Measurements from ENCODE around the gene PSTK. TPM values are rescaled to one million over a fixed set of nuclear protein-coding genes. Genes with fewer than 3 reads are reported as not detected.

Gene PSTK
- total and polyA plus RNA-seq, 9 of the 15 experiments (the other 6 are each of a cell fraction or from before 2014, with no cell fraction given), result 13.2 to 49.7 (median 18.9) TPM

GRCh38 chr10:122953902-122954730 is 26.1 kb upstream of the PSTK start, which contains the start of gene C10orf88 (continued):
- TF ChIP-seq TCF7L2 (IDR thresholded peaks at IDR 0.05; ENCODE audit: low read depth, low read length) (peak; percentile 26; the same call in 1 of the 2 replicates), SUPT5H (IDR thresholded peaks at IDR 0.05) (peak; percentile 69), ZNF444 (CRISPR knock-in tag; IDR thresholded peaks at IDR 0.05) (no peak), ZNF561 (CRISPR knock-in tag; conservative IDR thresholded peaks at IDR 0.05) (no peak), ZC3H8 (IDR thresholded peaks at IDR 0.05) (no peak), KLF10 (CRISPR knock-in tag; IDR thresholded peaks at IDR 0.05) (no peak), RERE (CRISPR knock-in tag; IDR thresholded peaks at IDR 0.05; ENCODE audit: borderline replicate concordance) (no peak), RBBP5 (IDR thresholded peaks at IDR 0.05; ENCODE audit: borderline replicate concordance, insufficient read depth, low read length, poor library complexity, severe bottlenecking) (peak; percentile 90), BRCA1 (IDR thresholded peaks at IDR 0.05) (no peak), BRCA1 (CRISPR knock-in tag; IDR thresholded peaks at IDR 0.05) (no peak), CXXC5 (CRISPR knock-in tag; IDR thresholded peaks at IDR 0.05) (peak; percentile 77), JUN (IDR thresholded peaks at IDR 0.05; ENCODE audit: borderline replicate concordance, low read depth, low read length) (0 out of 2 replicates have a peak, but pooled peaks have one; percentile 51), JUN (CRISPR knock-in tag; IDR thresholded peaks at IDR 0.05; ENCODE audit: borderline replicate concordance) (no peak), FOXP4 (CRISPR knock-in tag; IDR thresholded peaks at IDR 0.05; ENCODE audit: borderline replicate concordance) (peak; percentile 63; the same call in 1 of the 2 replicates), KDM4B (IDR thresholded peaks at IDR 0.05; ENCODE audit: borderline replicate concordance in 2 of 2, low read depth in 1 of 2) (peak in 1 of 2 experiments; percentile 47; a peak in 1 of 4 replicates), JUND (IDR thresholded peaks at IDR 0.05; ENCODE audit: borderline replicate concordance, low read depth, low read length) (peak; percentile 41; the same call in 1 of the 2 replicates), JUND (tag; IDR thresholded peaks at IDR 0.05; ENCODE audit: borderline replicate concordance, low read depth, low read length) (0 out of 3 replicates have a peak, but pooled peaks have one; percentile 11), BCOR (IDR thresholded peaks at IDR 0.05) (0 out of 2 replicates have a peak, but pooled peaks have one; percentile 9)
- TF ChIP-seq, protein P1, sequence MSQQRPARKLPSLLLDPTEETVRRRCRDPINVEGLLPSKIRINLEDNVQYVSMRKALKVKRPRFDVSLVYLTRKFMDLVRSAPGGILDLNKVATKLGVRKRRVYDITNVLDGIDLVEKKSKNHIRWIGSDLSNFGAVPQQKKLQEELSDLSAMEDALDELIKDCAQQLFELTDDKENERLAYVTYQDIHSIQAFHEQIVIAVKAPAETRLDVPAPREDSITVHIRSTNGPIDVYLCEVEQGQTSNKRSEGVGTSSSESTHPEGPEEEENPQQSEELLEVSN (IDR thresholded peaks at IDR 0.05; ENCODE audit: borderline replicate concordance in 1 of 2, extremely low read depth in 1 of 2, insufficient read depth in 1 of 2, insufficient read length in 1 of 2, low read depth in 1 of 2, low read length in 1 of 2, poor library complexity in 1 of 2, severe bottlenecking in 1 of 2), result peak; percentile 97 to 99

All from K562 (cell line).